ENCODE results near the gene NEGR1. TPM values are rescaled to one million over a fixed set of nuclear protein-coding genes. Genes with fewer than 3 reads are reported as not detected.

The NEGR1 gene
- total RNA-seq, 1 donor from 2014 or later, result 0.64 TPM

- no peak for DNase-seq (ENCODE audit: low read depth in 2 of 2)
Observed at GRCh38 chr1:71706029-71706671, 576.2 kb downstream of the NEGR1 start.

DNA sequence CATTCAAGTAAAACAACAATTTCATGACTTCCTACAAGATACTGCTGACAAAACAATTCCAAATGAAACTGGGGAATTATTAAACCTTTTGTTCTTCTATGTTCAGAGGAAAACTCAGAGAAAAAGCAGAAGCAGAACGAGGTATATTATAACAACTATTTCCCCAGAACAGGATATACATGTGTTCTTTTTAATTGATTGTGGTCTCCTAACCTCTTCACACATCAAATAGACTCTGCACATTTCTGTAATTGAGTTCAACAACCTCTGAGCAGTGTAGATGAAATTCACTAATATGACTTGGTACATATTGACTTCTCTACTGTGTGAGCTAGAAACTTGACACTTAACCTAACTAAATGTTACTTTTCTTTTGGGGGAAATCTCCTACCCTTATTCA, 584.2 kb downstream of the NEGR1 start:
- no peak for DNase-seq (ENCODE audit: low read depth in 2 of 2)

DNA sequence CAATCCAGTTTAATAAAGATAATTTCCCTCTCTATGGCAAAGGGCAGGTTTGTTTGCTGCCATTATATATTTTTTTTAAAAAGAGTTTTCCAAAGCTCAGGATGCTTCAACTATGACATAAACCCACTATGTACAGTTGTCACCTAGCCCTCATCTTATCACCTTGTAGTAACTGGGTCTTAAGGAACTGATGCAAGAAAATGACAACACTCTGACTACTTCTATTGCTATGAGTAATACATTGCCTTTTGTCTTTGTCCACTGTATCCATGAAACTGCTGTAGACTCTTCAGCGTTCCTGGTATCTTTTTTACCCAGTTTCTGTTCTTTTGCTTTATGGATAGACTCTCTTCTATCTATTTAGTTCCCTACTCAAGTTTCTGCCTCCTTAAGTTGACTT, 586.5 kb downstream of the NEGR1 start:
- no peak for DNase-seq (ENCODE audit: low read depth in 2 of 2)

- no peak for DNase-seq (ENCODE audit: low read depth in 2 of 2)
Observed at GRCh38 chr1:71695084-71695483, 587.3 kb downstream of the NEGR1 start.

- no peak for DNase-seq (ENCODE audit: low read depth in 2 of 2)
Observed at GRCh38 chr1:71693581-71693980, 588.8 kb downstream of the NEGR1 start.

GRCh38 chr1:71689635-71690034, 592.7 kb downstream of the NEGR1 start:
- DNase-seq (ENCODE audit: low read depth in 2 of 2), result no peak

DNA sequence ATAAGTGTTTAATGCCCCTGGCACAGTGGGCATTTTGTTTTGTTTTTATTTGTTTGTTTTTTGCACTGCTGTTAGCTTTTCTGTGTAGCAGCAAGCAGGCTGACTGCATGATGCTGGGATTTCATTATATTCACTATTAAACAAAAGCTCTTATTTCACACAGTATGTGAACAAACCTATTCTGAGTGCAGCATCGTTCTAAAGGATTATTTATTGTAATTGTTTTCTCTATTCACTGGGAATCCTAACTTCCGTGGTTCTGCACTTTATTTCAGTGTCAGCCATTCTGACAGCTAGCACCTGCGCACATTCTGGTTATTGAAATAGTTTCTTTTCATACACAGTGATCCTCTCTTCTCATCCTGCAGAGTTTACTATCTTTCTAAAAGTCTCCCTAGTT, 595.0 kb downstream of the NEGR1 start:
- no peak for DNase-seq (ENCODE audit: low read depth in 2 of 2)

DNA sequence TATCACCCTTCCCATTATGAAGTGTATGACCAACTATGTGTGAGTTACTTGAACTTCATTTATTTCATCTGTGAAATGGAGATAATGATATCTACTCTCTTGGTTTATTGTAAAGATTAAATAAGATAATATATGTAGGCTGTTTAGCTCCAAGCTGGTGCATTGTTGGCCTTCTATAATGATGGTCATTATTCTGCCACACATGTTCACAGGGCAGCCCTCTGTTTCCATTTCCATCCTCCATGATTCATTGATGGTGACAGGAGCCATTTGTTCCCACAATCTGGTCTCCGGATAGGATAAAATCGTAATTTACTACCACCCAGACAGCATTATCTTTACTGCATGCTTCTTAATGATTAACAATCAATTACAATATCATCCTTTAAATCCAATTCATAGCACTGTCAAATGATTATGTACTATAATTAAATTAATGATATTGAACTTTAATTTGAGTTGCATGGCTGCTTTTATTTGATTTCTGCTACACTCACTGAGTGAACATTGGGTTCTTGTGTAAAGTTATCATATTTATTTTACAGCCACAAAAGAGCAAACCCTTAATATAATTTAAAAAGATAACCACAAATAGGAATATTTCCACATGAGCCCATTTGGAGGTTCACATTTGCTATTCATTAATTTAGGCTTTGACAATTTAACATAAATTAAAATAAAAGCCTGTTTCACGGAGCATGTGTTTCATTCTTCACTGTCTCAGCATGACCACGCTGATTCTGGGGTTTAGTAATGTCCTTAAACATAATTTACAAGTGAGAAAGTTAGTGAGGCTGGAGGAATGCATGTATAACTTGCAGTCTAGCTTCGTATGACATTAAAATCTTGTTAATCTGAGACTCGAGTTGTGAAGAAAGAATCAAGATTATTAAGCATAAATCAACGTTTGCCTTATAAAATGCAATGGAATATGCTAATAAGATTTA, 605.1 kb downstream of the NEGR1 start:
- no peak for DNase-seq (ENCODE audit: low read depth in 2 of 2)

DNA sequence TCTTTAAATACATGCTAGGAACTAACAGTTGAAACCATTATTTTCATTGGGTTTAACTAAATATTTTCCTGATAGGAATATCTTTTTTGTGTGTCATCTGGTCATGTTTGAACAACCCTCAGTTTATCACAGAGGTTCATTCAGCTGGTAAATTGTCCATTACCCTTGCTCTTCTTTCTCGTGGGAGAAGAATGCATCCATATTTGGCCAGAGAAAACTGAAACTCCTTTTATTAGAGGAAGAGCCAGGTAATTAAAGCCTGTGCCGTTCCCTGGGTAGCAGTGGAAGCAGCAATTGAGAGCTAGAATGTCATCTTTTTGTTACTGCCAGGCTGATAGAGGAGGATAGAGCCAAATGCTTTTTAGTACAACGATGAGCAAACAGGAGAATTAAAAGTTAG, 614.3 kb downstream of the NEGR1 start:
- DNase-seq (ENCODE audit: low read depth in 2 of 2), result no peak

DNA sequence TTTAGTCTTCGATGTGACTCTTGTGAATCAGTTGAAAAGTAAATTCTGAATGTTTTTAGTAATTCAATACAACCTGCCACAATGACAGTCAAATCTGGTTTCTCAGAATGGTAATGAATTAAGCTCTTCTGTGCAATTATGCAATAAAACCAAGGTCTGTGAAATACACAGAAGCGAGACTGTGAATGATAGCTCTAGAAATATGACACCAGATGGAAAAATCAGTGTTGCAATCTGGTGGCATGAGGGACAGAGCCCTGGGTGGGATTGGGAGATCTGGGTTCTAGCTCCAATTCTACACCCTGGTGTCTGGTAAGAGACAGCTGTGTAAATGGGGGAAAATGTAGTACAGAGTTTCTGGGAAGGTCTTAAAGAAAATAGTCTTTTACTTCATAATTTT, 615.1 kb downstream of the NEGR1 start:
- no peak for DNase-seq (ENCODE audit: low read depth in 2 of 2)

DNA sequence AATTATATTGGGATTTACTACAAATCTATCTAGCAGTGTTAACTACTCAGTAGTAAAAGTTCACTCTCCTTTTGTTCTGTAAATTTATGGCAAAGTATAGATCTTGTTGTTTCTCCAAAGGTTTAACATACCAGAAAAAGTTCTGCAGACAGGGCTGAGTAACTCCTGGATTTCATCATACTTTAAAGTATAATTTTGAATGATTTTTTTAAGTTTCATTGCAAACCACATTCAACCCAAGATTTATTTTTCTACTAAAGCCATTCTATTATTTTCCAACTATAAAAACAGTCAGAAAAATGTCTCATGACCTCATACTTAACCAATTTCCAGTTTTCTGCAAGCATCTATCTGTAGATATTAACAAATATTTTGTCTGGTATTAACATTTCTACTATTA, 615.7 kb downstream of the NEGR1 start:
- DNase-seq (ENCODE audit: low read depth in 2 of 2), result no peak

- DNase-seq (ENCODE audit: low read depth in 2 of 2), result no peak
Observed at GRCh38 chr1:71660411-71660810, 621.9 kb downstream of the NEGR1 start.

DNA sequence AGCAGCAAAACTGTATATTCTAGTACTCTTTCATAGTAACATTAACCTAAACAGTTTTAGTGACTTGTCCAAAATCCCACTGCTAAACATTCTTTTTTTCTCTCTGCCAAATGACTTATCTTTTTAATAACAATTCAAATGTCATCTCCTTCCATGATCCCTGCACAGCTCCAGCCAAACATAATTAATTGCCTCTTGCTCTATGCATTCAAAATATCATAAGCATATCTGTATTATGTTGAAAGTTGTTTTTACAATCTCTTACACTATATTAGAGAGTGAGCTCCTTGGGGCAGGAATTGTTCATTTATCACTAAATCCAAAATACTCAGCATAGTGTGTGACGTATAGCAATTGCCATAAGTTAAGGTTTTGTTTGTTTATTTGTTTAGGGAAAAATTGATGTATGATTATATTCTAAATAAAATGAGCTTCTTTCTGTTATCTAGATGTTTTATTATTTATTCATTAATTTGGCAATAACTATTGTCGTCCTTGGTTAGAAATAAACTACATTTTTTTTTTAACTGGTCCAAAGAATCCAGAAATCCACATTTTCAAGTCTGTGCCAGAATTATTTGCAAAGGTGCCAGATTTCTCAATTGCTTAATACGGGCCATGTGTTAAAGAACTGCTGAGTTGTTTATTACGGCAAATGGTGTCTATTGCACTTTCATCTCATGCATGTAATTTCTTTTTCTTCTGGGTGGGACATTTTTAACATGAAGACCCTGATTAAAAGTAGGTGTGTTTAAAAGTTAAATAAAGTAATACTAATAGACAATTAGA, 624.3 kb downstream of the NEGR1 start:
- no peak for DNase-seq (ENCODE audit: low read depth in 2 of 2)

GRCh38 chr1:71656902-71657301, 625.4 kb downstream of the NEGR1 start:
- DNase-seq (ENCODE audit: low read depth in 2 of 2), result no peak

DNA sequence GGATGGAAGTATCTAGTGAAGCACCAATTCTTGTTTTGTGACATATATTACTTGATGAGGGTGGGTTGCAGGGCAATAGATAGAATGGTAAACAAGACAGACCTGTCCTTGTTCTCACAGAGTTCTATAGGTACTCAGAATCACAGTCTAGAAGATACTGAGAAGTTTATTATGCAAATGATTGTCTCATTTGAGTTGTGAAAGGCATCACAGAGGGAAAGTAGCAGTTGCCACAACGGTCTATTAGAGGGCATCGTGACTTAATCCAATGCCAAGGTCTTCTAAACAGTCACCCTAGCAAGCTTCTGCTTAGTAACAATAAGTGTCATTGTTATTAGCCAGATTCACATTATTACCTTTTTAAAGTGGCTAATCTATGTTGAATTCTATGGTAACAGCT, 626.7 kb downstream of the NEGR1 start:
- no peak for DNase-seq (ENCODE audit: low read depth in 2 of 2)

- DNase-seq (ENCODE audit: low read depth in 2 of 2), result no peak
Observed at GRCh38 chr1:71653952-71654351, 628.4 kb downstream of the NEGR1 start.

DNA sequence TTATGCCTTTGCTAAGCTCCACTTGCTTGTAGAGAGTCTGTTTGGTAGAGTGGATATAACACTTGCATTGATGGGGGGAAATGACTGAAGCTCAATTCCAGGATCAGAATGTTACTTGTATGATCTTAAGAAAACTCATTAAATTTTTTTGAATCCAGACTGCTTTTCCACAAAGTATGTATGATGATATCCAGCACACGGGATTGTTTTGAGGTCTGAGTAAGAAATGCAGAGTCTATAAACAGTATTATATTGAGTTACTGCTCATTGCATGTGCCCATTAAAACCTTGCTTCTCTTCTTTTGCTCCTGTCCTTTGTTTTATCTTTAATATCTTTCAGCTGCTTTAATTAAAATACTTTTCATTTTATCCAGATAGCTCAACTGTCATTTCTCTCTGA, 631.1 kb downstream of the NEGR1 start:
- DNase-seq (ENCODE audit: low read depth in 2 of 2), result no peak

DNA sequence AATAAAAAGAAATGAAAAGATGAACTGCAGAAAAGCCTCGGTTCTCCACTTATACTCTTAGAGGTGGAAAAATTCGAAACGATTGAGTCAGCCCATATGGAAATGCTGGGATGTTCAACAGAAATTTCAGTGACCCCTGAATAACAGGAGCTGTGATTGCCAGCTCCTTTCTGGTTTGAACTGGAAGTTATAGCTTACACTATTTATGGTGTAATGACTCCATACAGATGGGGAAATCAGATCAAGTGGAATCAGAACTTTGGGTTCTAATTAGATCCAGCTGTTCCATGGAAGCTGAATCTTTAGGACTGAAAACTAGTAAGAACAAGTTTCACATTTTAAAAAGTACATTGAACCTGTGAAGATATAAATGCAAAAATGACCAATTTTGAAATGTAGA, 632.2 kb downstream of the NEGR1 start:
- no peak for DNase-seq (ENCODE audit: low read depth in 2 of 2)

- no peak for DNase-seq (ENCODE audit: low read depth in 2 of 2)
Observed at GRCh38 chr1:71649608-71650007, 632.7 kb downstream of the NEGR1 start.

DNA sequence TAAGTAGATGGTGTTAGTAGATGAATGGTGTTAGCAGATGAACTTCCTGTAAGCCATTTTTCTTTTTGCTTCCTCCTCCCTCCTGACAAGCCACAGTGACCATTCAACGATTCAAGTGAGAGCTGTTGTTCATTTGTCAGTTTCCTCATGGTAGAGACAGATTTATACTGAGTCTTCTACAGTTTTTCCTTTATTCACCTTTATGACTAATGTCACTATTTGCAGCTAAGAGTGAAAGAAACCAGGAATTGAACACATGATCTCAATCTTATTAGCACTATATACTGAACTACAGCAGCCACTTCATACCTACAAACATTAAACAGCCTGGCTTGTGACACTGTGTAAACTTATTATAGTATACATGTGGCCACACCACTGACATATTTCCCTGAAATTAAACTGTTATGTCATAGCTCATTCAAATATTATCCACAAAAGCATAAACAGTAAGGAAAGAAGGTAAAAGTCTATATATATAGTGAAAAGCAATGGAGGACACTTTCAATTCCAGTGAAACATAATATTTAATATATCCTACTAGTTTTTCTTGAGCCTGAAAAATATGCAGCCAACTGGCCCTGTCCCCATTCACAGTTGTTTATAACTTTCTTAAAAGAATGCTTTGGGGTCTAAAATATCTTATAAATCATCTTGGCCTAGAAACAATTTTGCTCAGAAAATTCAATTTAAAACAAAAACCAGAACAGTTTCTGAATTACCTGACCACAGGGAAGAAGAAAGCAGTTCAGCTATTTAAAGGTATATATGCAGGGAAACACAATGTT, 634.6 kb downstream of the NEGR1 start:
- DNase-seq (ENCODE audit: low read depth in 2 of 2), result no peak

- DNase-seq (ENCODE audit: low read depth in 2 of 2), result no peak
Observed at GRCh38 chr1:71645015-71645414, 637.3 kb downstream of the NEGR1 start.

All from dermis microvascular lymphatic vessel endothelial cell (primary cell).